K562 (cell line): ENCODE results near the gene COA6. TPM values are rescaled to one million over a fixed set of nuclear protein-coding genes. Genes with fewer than 3 reads are reported as not detected.

ENCODE experiments used
- ATAC-seq: fragments of 200-7000 bp; cut with Tn5 transposase; 3 replicates; pipeline ENCODE4 v1.9.1; 2020; ENCODE audit warnings: moderate library complexity
- BruUV-seq: library from RNA; stranded (reverse); fragments of 400-500 nt; replicated peaks from 2 replicates; lab custom pipeline; 2021; lab: Mats Ljungman, UMichigan
- CTCF ChIA-PET: fragments of 300-600 bp; formaldehyde crosslinking; extraction: SDS; loops from one replicate; lab custom pipeline; 2021; ENCODE audit warnings: low intra/inter-chr PET ratio; lab: Yijun Ruan, JAX
- POLR2A ChIA-PET: fragments of 300-600, 350-650 bp; sonication (Branson Sonifier 250); formaldehyde crosslinking; extraction: SDS; loops from one replicate; lab custom pipeline; 2021; ENCODE audit warnings: antibody characterized with exemption, inconsistent platforms; lab: Yijun Ruan, JAX
- DNase-seq, 4 experiments: peaks; one replicate each; pipeline versions ENCODE4 v3.0.0 to v3.0.0-alpha.2; 2011 to 2018; ENCODE audit warnings: low spot score in 3 of 4, mixed read lengths in 3 of 4; ENCODE audit errors: extremely low read depth in 1 of 4
- FAIRE-seq: peaks from 2 replicates; lab custom pipeline; 2011; peaks lifted over from hg19 to GRCh38; lab: Jason Lieb, UNC
- H2AFZ ChIP-seq: 2 replicates; pipeline ENCODE4 v1.6.0; 2011; ENCODE audit warnings: low read depth, low read length, control low read depth, inconsistent platforms
- H3K27ac ChIP-seq: fragments of 200-600 bp; 3 replicates; pipeline ENCODE4 v1.8.0; 2011; ENCODE audit warnings: low read depth, mild to moderate bottlenecking, control low read depth, inconsistent platforms, low read length, moderate library complexity, mixed read lengths; ENCODE audit errors: extremely low read depth
- H3K27me3 ChIP-seq, 2 experiments: fragments of 300-600 bp in 1 of 2; 2 replicates in 1 of 2; 3 replicates in 1 of 2; pipeline versions ENCODE4 v1.6.0 to v1.8.0; 2011; ENCODE audit warnings: inconsistent platforms in 2 of 2, low read length in 2 of 2, mild to moderate bottlenecking in 1 of 2, mixed read lengths in 1 of 2, moderate library complexity in 1 of 2; ENCODE audit not compliant: control insufficient read depth in 2 of 2, insufficient read depth in 2 of 2
- H3K36me3 ChIP-seq: fragments of 300-600 bp; 3 replicates; pipeline ENCODE4 v1.8.0; 2011; ENCODE audit warnings: mild to moderate bottlenecking, low read length, inconsistent platforms; ENCODE audit not compliant: control insufficient read depth, insufficient read depth
- H3K4me1 ChIP-seq, 2 experiments: fragments of 200-600 bp in 1 of 2; replicated peaks in 1 of 2; 2 replicates in 1 of 2; 3 replicates in 1 of 2; pipeline versions ENCODE4 v1.5.1 to v1.8.0; 2011; ENCODE audit warnings: inconsistent platforms in 2 of 2, low read length in 2 of 2, mild to moderate bottlenecking in 1 of 2, mixed read lengths in 1 of 2, moderate library complexity in 1 of 2; ENCODE audit not compliant: control insufficient read depth in 2 of 2, insufficient read depth in 2 of 2
- H3K4me2 ChIP-seq: 2 replicates; pipeline ENCODE4 v1.6.1; 2011; ENCODE audit warnings: low read length, control low read depth, inconsistent platforms, mixed read lengths; ENCODE audit not compliant: insufficient read depth
- H3K4me3 ChIP-seq: fragments of 200-600 bp; sonication (generic), shearing (Covaris generic); 2 replicates; pipeline ENCODE4 v1.5.1; 2016; ENCODE audit warnings: control low read depth, inconsistent platforms
- H3K79me2 ChIP-seq: fragments of 200-600 bp; 3 replicates; pipeline ENCODE4 v1.8.0; 2011; ENCODE audit warnings: low read length, inconsistent platforms; ENCODE audit not compliant: control insufficient read depth, insufficient read depth
- H3K9ac ChIP-seq, 2 experiments: 2 replicates each; pipeline versions ENCODE4 v1.6.0 to v1.6.1; 2011; ENCODE audit warnings: low read depth in 2 of 2, low read length in 2 of 2, control low read depth in 1 of 2, inconsistent platforms in 1 of 2, mild to moderate bottlenecking in 1 of 2, mixed read lengths in 1 of 2; ENCODE audit not compliant: insufficient read depth in 1 of 2
- H3K9me1 ChIP-seq: one replicate; pipeline ENCODE4 v1.6.0; 2011; ENCODE audit warnings: inconsistent platforms, mild to moderate bottlenecking, low read length, moderate library complexity; ENCODE audit not compliant: control insufficient read depth, insufficient read depth
- H3K9me3 ChIP-seq: replicated peaks from 2 replicates; pipeline ENCODE4 v1.5.1; 2011; ENCODE audit warnings: low read depth, low read length, inconsistent platforms; ENCODE audit not compliant: control insufficient read depth, insufficient read depth
- H4K20me1 ChIP-seq: replicated peaks from 2 replicates; pipeline ENCODE4 v1.6.1; 2011; ENCODE audit warnings: low read length, inconsistent platforms, mixed read lengths; ENCODE audit not compliant: control insufficient read depth, insufficient read depth
- ARID4B ChIP-seq: sonication (generic); formaldehyde crosslinking; IDR thresholded peaks from 2 replicates; pipeline ENCODE4 v1.8.0; 2022; ENCODE audit warnings: mild to moderate bottlenecking, missing genetic modification reagents
- C11orf30 ChIP-seq: fragments of 450-650 bp; IDR thresholded peaks from 2 replicates; pipeline ENCODE4 v1.6.1; 2016; ENCODE audit warnings: low read depth, mild to moderate bottlenecking
- CC2D1A ChIP-seq: fragments of 450-650 bp; IDR thresholded peaks from 2 replicates; pipeline ENCODE4 v1.6.1; 2017; ENCODE audit warnings: mild to moderate bottlenecking
- CREB3L1 ChIP-seq: fragments of 450-650 bp; IDR thresholded peaks from 2 replicates; pipeline ENCODE4 v1.6.1; 2014; ENCODE audit warnings: low read depth, mild to moderate bottlenecking, moderate library complexity, borderline replicate concordance
- FOXA1 ChIP-seq: fragments of 450-650 bp; IDR thresholded peaks from 2 replicates; pipeline ENCODE4 v1.6.1; 2016; ENCODE audit warnings: mild to moderate bottlenecking, borderline replicate concordance
- HEY1 ChIP-seq: fragments of 250-450 bp; sonication (Bioruptor Pico); IDR thresholded peaks from 2 replicates; pipeline ENCODE4 v1.5.0; 2020; ENCODE audit warnings: mild to moderate bottlenecking, moderate library complexity, borderline replicate concordance
- NCOR1 ChIP-seq: fragments of 450-650 bp; IDR thresholded peaks from 2 replicates; pipeline ENCODE4 v1.6.1; 2016; ENCODE audit warnings: mild to moderate bottlenecking, moderate library complexity
- NFE2 ChIP-seq: IDR thresholded peaks from 2 replicates; pipeline ENCODE4 v1.6.1; 2014; ENCODE audit warnings: antibody characterized with exemption, low read depth
- PTRF ChIP-seq: fragments of 450-650 bp; IDR thresholded peaks from 2 replicates; pipeline ENCODE4 v1.6.1; 2016; ENCODE audit warnings: mild to moderate bottlenecking, missing genetic modification characterization, missing compliant biosample characterization
- SREBF1 ChIP-seq: fragments of 150-350 bp; IDR thresholded peaks from 2 replicates; pipeline ENCODE4 v1.6.1; 2014; ENCODE audit warnings: antibody characterized with exemption, low read depth, low read length, borderline replicate concordance
- TAF7 ChIP-seq: fragments of 450-650 bp; IDR thresholded peaks from 2 replicates; pipeline ENCODE4 v1.6.1; 2016; ENCODE audit warnings: missing genetic modification characterization, missing compliant biosample characterization
- ZNF316 ChIP-seq: fragments of 450-650 bp; IDR thresholded peaks from 2 replicates; pipeline ENCODE4 v1.6.1; 2016
- WGBS: fragments of 100-300 bp; shearing (Covaris generic); methylation state at CpG from one replicate; pipeline ENCODE4 v1.1.6; 2016; ENCODE audit warnings: low coverage, mixed read lengths; ENCODE audit not compliant: insufficient coverage; ENCODE audit errors: missing lambda C conversion rate; 5-methylcytosine and 5-hydroxymethylcytosine counted together
- in situ Hi-C: fragments of 300-500 bp; cut with MboI; formaldehyde crosslinking; loops from 4 replicates; pipeline ENCODE4 v1.15.0; 2018; ENCODE audit warnings: inconsistent platforms, mixed read lengths
- intact Hi-C: fragments of 100-400 bp; cut with micrococcal nuclease; formaldehyde crosslinking; loops from 2 replicates; pipeline ENCODE4 v1.14.2; 2022
- polyA plus RNA-seq, 8 experiments: library from polyadenylated mRNA; depleted of rRNA in 4 of 8; stranded (reverse) in 5 of 8; unstranded in 3 of 8; fragments of >200 nt; fragmentation: Nextera tagmentation in 2 of 8; fragmentation: Illumina TruSeq in 1 of 8; extraction: Ambion mirVana in 2 of 8; extraction: Trizol in 1 of 8; gene quantifications; 2 replicates each; pipeline versions ENCODE4 v1.2.1 to v1.2.3, GENCODE V29; 2011 to 2014; ENCODE audit warnings: inconsistent platforms in 1 of 8, missing spikeins in 1 of 8
- total RNA-seq, 7 experiments: library from RNA; depleted of rRNA in 6 of 7; stranded (reverse); fragments of >200 nt in 6 of 7; fragmentation: Illumina TruSeq in 2 of 7; extraction: Trizol in 2 of 7; gene quantifications; 2 replicates each; pipeline versions ENCODE4 v1.2.1 to v1.2.3, GENCODE V29; 2011 to 2021; ENCODE audit warnings: low replicate concordance in 1 of 7
- TF ChIP-seq, protein P1 (sequence below): fragments of 450-650 bp; conservative IDR thresholded peaks from 2 replicates; pipeline ENCODE4 v1.6.1; 2016; ENCODE audit warnings: missing genetic modification characterization, low read depth, mild to moderate bottlenecking, control low read depth, missing compliant biosample characterization
- TF ChIP-seq, protein P2 (sequence below): IDR thresholded peaks from 2 replicates; pipeline ENCODE4 v1.6.1; 2011; ENCODE audit warnings: borderline replicate concordance, low read depth, mild to moderate bottlenecking, moderate library complexity, low read length; ENCODE audit not compliant: insufficient read depth, poor library complexity, severe bottlenecking

The COA6 gene
- total and polyA plus RNA-seq, 9 of the 15 experiments (the other 6 are each of a cell fraction or from before 2014, with no cell fraction given), result 77.7 to 187 (median 134) TPM

- Histone ChIP-seq H3K27ac (no peak overlapping the region), H3K4me1 (peaks cover 0 to 20% of the 10 kb centered on the region in 2 experiments; a peak in 2 of 5 replicates), H3K9me1 (no peaks in the 10 kb centered on the region), H3K9ac (no peak overlapping the region), H3K4me3 (no peak overlapping the region), H3K4me2 (no peak overlapping the region), H2AFZ (no peak overlapping the region), H3K9me3 (no peaks in the 10 kb centered on the region), H3K79me2 (no peaks in the 10 kb centered on the region), H3K27me3 (no peaks in the 10 kb centered on the region), H3K36me3 (no peaks in the 10 kb centered on the region), H4K20me1 (no peaks in the 10 kb centered on the region)
- ATAC-seq (no peak), DNase-seq (no peak), FAIRE-seq (no peak)
- POLR2A ChIA-PET, result no interaction called here
- no TSS peak for BruUV-seq
- CTCF ChIA-PET, result no interaction called here
- WGBS, result 73% methylated on average over 2 of the region's 2 CpGs
- in situ Hi-C loops, result no loop called here
- intact Hi-C loops, result no loop called here
- TF ChIP-seq TAF7 (tag), result no peak
- no peak for TF ChIP-seq CREB3L1
- TF ChIP-seq, protein P1, sequence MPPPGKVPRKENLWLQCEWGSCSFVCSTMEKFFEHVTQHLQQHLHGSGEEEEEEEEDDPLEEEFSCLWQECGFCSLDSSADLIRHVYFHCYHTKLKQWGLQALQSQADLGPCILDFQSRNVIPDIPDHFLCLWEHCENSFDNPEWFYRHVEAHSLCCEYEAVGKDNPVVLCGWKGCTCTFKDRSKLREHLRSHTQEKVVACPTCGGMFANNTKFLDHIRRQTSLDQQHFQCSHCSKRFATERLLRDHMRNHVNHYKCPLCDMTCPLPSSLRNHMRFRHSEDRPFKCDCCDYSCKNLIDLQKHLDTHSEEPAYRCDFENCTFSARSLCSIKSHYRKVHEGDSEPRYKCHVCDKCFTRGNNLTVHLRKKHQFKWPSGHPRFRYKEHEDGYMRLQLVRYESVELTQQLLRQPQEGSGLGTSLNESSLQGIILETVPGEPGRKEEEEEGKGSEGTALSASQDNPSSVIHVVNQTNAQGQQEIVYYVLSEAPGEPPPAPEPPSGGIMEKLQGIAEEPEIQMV (tag), result no peak
- TF ChIP-seq ARID4B (CRISPR knock-in tag), result no peak
- TF ChIP-seq SREBF1, result no peak
- TF ChIP-seq HEY1, result no peak
- no peak for TF ChIP-seq CC2D1A
- TF ChIP-seq, protein P2, sequence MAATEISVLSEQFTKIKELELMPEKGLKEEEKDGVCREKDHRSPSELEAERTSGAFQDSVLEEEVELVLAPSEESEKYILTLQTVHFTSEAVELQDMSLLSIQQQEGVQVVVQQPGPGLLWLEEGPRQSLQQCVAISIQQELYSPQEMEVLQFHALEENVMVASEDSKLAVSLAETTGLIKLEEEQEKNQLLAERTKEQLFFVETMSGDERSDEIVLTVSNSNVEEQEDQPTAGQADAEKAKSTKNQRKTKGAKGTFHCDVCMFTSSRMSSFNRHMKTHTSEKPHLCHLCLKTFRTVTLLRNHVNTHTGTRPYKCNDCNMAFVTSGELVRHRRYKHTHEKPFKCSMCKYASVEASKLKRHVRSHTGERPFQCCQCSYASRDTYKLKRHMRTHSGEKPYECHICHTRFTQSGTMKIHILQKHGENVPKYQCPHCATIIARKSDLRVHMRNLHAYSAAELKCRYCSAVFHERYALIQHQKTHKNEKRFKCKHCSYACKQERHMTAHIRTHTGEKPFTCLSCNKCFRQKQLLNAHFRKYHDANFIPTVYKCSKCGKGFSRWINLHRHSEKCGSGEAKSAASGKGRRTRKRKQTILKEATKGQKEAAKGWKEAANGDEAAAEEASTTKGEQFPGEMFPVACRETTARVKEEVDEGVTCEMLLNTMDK, result no peak
- peak; percentile 17; the same call in 1 of the 2 replicates for TF ChIP-seq NFE2
- TF ChIP-seq NCOR1, result no peak
- TF ChIP-seq ZNF316, result peak; percentile 96
- no peak for TF ChIP-seq PTRF (tag)
- peak; percentile 88 for TF ChIP-seq C11orf30
- TF ChIP-seq FOXA1, result no peak
These were observed 10.7 kb upstream of the COA6 start for GRCh38 chr1:234362558-234362957.
